ENCODE results near the gene NRXN3.

- TF ChIP-seq CTCF (IDR thresholded peaks at IDR 0.05) (no peak), EP300 (IDR thresholded peaks at IDR 0.05) (no peak)
Measured at GRCh38 chr14:78863143-78863542, 693.0 kb downstream of the NRXN3 start.

Data from stomach (tissue), 4 donors.